Fibroblast of peridontal ligament (primary cell): ENCODE results near the gene SCYL1.

Experiments
- DNase-seq: peaks from one replicate; pipeline ENCODE4 v3.0.0-alpha.2; 2010; ENCODE audit errors: extremely low read depth

SCYL1 gene

GRCh38 chr11:65581928-65582327 is 57.0 kb downstream of the SCYL1 start:
- no peak for DNase-seq

- no peak for DNase-seq
These were observed 58.7 kb downstream of the SCYL1 start for GRCh38 chr11:65583589-65583988.

GRCh38 chr11:65584106-65584505 is 59.2 kb downstream of the SCYL1 start:
- no peak for DNase-seq

- DNase-seq: no peak
These were observed 59.9 kb downstream of the SCYL1 start for GRCh38 chr11:65584723-65585171.

- no peak for DNase-seq
These were observed 60.7 kb downstream of the SCYL1 start for GRCh38 chr11:65585396-65586246.

GRCh38 chr11:65586247-65586630 is 61.4 kb downstream of the SCYL1 start:
- no peak for DNase-seq

- peak; percentile 54 for DNase-seq
These were observed 61.8 kb downstream of the SCYL1 start for GRCh38 chr11:65586676-65587075.
